Cardiac septum (tissue), 1 donor: ENCODE results near the gene SLC51B. TPM values are rescaled to one million over a fixed set of nuclear protein-coding genes. Genes with fewer than 3 reads are reported as not detected.
"Not testable (repeated sequence)": the region's sequence is repeated elsewhere in the genome, so short reads cannot be mapped to it uniquely, and the experiment has no call there.

Experiments used
- DNase-seq: peaks from one replicate; pipeline ENCODE4 v3.0.0-alpha.2; 2020; ENCODE audit warnings: low spot score
- intact Hi-C: fragments of 100-400 bp; cut with DNase I; formaldehyde crosslinking; loops from one replicate; pipeline ENCODE4 v1.14.0; 2022
- total RNA-seq: library from RNA; stranded (reverse); fragmentation: NEBNext Ultra II Directional; extraction: Animal tissue kit (Norgen Biotek cat#: 25700); gene quantifications from one replicate; pipeline ENCODE4 v1.2.1, GENCODE V29; 2021
- donor health status: DM: no; HTN: no; CAD: no.

The SLC51B gene
- total RNA-seq, 1 donor from 2014 or later: not detected

GRCh38 chr15:65038428-65038827, 6.8 kb upstream of the SLC51B start:
- intact Hi-C loops: no loop called here
- DNase-seq: no peak

GRCh38 chr15:65038836-65039235, 6.4 kb upstream of the SLC51B start:
- no peak for DNase-seq

GRCh38 chr15:65040461-65040860, 4.7 kb upstream of the SLC51B start:
- DNase-seq: no peak
- intact Hi-C loops: no loop called here

More at GRCh38 chr15:65038836-65039235, 6.4 kb upstream of the SLC51B start:
- intact Hi-C loops: no loop called here

DNA sequence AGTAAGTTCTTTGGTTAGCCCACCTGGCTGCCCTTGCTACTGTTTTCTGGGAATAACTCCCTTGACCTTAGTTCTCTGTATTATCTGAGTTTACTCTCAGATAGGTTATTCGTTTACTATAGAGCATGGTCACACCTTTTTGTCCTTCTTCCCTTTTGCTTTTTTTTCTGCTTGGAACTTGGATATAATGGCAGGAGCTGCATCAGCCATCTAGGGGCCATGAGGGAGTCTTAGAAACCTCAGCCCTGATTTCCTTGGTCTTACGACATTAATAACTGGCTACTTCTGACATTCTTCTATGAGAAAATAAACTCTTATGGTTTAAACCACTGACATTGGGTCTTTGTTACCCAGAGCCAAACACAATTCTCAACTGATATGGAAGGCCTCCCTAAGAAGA, 3.4 kb upstream of the SLC51B start:
- intact Hi-C loops: no loop called here
- no peak for DNase-seq

GRCh38 chr15:65042776-65043327, 2.3 kb upstream of the SLC51B start:
- intact Hi-C loops: no loop called here

DNA sequence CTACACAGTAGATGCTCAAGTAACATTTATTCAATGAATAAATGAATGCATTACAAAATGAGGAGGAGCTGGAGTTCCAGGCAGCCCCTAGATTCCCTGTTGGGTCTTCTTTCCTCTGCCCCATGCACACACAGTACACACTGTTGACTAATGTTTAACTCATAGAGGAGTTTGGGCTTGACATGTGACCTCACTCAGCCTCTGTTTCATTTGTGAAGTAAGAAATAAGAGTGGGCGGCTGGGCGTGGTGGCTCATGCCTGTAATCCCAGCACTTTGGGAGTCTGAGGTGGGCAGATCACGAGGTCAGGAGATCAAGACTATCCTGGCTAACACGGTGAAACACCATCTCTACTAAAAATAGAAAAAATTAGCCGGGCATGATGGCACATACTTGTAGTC, 969 bp upstream of the SLC51B start:
- intact Hi-C loops: not testable (repeated sequence)

More at GRCh38 chr15:65042776-65043327, 2.3 kb upstream of the SLC51B start:
- DNase-seq: no peak

DNA sequence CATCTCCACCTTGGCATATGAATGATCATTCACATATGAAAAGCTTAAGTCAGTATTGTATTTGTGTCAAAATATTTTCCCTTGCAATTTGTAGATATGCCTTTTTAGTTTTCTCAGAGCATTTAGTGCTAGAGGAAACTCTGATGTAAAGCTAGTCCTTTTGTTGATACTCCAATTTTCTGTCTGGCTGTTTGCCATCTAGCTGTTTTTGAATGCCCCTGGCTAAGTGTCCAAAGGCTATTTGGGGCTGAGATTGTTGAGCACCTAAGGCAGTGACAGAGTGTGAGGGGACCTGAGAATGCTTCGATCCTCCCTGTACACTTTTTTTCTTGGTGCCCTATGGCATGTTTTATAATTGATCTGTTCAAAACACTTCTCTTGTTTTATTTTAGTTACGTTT, 3.1 kb downstream of the SLC51B start:
- DNase-seq: no peak
- intact Hi-C loops: no loop called here

More for the DNA sequence above, 969 bp upstream of the SLC51B start:
- DNase-seq: not testable (repeated sequence)

DNA sequence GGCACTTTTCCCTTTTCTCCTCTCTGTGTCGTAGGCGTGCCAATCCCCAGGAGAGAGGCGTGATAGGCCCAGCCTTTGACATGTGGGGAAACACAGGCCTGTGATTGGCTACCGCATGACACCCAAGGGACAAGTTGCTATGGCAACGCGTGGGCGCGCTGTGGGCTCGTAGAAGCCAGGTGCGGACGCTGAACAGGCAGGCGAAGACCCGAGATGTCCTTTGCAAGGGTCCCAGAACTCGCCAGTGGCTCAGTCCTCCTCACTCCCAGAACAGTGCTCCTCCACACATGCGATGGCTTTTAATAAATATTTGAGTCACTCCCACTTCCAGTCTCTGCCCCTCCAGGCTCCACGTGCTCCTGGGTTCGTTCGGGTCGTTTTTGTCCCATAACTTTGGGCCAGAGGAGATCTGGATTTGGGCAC, 4.2 kb downstream of the SLC51B start:
- intact Hi-C loops: no loop called here
- peak; percentile 92 for DNase-seq

DNA sequence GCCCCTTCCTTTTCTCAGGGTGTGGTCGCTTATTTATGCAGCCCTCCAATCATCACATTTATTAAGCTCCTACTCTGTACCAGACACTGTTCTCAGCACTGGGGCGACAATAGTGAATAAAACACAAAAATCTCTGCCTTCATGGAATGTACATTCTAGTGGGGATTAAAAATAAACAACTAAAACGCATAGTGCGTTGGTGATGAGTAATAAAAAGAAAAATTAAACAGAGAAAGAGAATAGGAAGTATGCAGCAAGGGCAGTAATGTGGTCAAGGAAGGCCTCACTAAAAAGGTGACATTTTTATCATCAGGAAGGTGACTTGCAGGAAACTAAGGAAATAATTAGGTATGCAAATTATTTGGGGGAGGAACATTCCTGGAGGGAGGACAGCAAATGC, 5.1 kb downstream of the SLC51B start:
- no peak for DNase-seq
- intact Hi-C loops: no loop called here

DNA sequence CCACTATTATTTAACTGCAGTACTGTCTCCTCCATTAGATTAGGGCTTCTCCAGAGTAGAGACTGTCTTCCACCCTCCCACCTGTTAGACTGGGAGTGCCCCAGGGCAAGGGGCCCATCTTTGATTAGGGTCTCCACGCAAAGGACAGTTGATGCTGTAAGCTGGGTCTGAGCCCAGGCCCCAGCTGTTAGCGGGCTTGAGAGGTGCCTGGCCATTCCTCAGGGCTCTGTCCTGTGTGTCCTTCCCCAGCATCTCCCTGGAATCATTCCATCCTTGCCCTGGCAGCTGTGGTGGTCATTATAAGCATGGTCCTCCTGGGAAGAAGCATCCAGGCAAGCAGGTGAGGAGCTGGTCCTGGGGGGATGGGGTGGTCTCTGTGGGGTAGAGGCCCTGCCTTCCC, 6.1 kb downstream of the SLC51B start:
- intact Hi-C loops: no loop called here
- no peak for DNase-seq

DNA sequence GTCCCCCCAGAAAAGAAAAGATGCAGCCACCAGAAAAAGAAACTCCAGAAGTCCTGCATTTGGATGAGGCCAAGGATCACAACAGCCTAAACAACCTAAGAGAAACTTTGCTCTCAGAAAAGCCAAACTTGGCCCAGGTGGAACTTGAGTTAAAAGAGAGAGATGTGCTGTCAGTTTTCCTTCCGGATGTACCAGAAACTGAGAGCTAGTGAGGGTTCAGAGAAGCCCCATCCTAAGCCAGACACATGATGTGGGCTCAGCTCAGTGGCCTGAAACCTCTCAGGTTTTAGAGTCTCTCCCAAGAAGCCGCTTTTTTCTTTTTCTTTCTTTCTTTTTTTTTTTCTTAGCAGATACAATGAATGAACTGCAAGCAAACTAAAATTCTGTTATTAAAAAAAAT, 7.8 kb downstream of the SLC51B start:
- no peak for DNase-seq
- intact Hi-C loops: no loop called here

GRCh38 chr15:65054333-65055200, 9.4 kb downstream of the SLC51B start:
- DNase-seq: peak; percentile 88

DNA sequence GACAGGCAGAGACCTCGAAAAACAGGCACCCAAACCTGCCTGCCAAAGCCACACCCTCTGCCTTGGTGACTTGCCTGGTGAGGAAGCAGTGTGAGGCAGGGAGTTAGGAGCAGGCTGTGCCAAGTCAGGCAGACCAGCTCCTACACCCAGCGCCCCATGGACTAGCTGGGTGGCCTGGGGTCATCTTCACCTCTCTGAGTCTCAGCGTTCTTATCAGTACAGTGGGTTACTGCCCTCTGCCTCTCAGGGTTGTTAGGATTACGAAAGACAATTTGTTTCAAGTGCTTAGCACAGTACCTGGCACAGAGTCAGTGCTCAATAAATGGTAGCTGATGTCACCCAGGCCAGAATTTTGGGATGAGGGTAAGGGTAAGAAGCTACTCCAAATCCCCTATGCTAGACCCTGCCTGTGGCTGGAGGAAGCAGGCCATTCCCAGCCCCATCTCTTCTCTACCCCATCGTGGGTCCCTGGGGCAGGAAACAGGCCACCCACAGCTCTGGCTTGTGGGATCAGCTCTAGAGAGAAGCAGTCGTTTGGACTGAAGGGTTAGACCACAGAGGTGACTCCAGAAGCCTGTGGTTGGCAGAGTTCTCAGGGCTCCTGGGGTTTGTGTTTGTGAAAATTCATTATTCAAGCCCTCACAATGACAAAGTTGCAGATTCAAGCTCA, 10.1 kb downstream of the SLC51B start:
- intact Hi-C loops: loop anchor here (2.0 kb wide), 2 partner anchors 17 to 27 kb away; no protein-coding TSS in a partner anchor
- no peak for DNase-seq

More at GRCh38 chr15:65054333-65055200, 9.4 kb downstream of the SLC51B start:
- intact Hi-C loops: loop anchor here (1.0 to 2.0 kb wide), 3 partner anchors 18 to 47 kb away; no protein-coding TSS in a partner anchor

DNA sequence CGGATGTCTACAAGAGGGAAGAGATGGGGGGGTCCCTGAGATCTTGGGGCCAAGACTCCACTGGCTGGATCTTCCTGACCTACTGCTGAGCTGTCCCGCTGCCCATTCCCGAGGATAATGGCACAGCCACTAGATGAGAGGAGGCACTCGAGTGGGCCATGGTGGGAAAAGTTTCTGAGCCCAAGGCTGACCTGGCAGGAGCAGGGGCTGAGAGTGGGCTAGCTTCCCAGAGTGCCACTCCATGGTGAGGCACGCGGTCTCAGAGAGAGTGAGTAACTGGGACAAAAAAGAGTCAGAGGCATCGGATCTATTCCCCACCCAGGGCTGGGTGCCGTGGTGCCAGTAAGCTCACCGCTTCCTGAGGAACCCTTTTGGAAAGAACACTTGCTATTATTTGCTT, 10.9 kb downstream of the SLC51B start:
- no peak for DNase-seq
- intact Hi-C loops: no loop called here

- peak; percentile 70 for DNase-seq
- intact Hi-C loops: no loop called here
Observed at GRCh38 chr15:65056868-65057548, 11.8 kb downstream of the SLC51B start.

GRCh38 chr15:65057549-65057940, 12.4 kb downstream of the SLC51B start:
- DNase-seq: peak; percentile 66
- intact Hi-C loops: no loop called here

DNA sequence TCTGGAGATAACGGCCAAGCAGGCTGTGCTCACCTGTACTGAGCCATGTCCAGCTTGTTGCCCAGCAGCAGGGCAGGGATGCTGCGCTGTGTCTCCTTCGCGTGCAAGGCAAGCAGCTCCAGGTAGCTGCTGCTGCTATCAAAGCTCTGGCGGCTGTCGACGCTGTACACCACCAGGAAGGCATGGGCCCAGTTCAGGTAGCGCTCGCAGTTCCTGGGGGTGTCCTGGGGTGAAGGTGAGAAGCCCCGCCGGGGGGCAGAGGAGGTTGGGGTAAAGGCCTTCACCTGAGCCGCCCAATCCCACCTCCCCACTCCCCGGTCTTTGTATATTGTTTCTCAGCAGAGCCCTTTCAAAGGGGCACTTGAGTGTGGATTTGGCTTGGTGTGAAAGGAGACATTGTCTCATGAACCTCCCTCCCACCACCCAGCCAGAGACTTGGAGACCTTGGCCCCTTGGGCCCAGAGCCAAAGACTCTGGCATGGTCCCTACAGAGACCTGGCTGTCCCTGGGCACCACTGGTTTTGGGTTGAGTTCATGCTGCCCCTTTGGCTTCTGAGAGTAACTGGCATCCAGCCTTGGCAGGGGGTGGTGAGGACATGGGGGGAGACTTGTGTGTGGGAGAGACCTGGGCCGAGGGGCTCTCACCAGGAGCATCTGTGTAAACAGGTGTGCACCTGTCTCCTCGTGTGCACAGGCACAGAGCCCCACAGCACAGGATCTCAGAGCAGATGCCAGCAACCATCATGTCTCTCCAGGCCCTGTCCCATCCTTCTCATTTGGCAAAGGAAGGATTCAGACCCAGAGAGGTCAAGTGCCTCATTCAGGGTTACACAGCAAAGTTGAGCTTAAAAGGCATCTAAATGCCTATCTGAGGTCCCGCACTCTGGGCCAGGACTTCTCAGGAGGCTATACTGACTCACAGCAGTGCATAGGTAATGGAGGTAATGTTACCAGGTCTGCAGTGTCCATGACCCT, 13.5 kb downstream of the SLC51B start:
- DNase-seq: peak; percentile 54
- intact Hi-C loops: no loop called here

DNA sequence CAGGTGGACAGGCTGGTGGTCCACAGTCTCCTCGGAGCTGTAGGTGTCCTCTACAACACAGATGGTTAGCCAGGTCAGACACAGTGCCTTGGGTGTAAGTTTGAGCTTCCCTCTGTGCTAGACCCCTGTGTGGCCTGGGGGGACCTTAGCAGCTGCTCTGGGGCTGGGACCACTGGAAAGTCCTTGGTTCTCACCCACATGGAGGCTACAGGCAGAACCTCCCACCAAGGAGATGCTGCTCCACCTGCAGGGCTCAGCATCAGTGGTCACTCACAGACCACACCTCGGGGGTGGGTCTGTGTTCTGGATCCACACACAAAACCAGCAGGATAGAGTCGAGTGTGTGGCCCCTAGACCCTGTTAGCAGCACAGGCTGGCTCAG, 14.2 kb downstream of the SLC51B start:
- peak; percentile 66 for DNase-seq
- intact Hi-C loops: no loop called here
